T-helper 2 cell (primary cell): ENCODE results near the gene CHADL.
"Not testable (repeated sequence)": the region's sequence is repeated elsewhere in the genome, so short reads cannot be mapped to it uniquely, and the experiment has no call there.

Source experiments
- DNase-seq, 5 experiments: peaks; one replicate each; pipeline versions ENCODE4 v3.0.0 to v3.0.0-alpha.2; 2012 to 2022
- total RNA-seq, 2 donors: gene quantifications; one replicate each; lab custom pipeline; 2026; lab: John Stamatoyannopoulos, UW

Gene CHADL
- total RNA-seq = 1.8 to 4.7 reads per million in 2 donors

GRCh38 chr22:41240377-41241132 lies at the start of gene CHADL:
CHADL (minus strand) TSS chr22:41240931; CDS start chr22:41240881, 50 bp downstream.
- DNase-seq = no peak

- no peak for DNase-seq
These were observed 48.9 kb upstream of the CHADL start for GRCh38 chr22:41289671-41290070.

- no peak for DNase-seq
These were observed 47.7 kb upstream of the CHADL start for GRCh38 chr22:41288245-41288946.

- peak in 3 of 5 experiments; percentile 24 to 69 (median 29) for DNase-seq
These were observed 45.9 kb upstream of the CHADL start for GRCh38 chr22:41286639-41287091.

- peak; percentile 95 to 100 (median 98) for DNase-seq
These were observed 45.3 kb upstream of the CHADL start, which contains the start of gene RANGAP1 for GRCh38 chr22:41285820-41286638. RANGAP1 (minus strand) TSS chr22:41286187; CDS start chr22:41281044, 5,143 bp downstream.

GRCh38 chr22:41285441-41285819 lies 44.7 kb upstream of the CHADL start:
- DNase-seq = peak; percentile 59 to 93 (median 87)

- no peak for DNase-seq
These were observed 43.7 kb upstream of the CHADL start for GRCh38 chr22:41284465-41284864.

- no peak for DNase-seq
These were observed 40.1 kb upstream of the CHADL start for GRCh38 chr22:41280854-41281253.

- no peak for DNase-seq
These were observed 39.3 kb upstream of the CHADL start for GRCh38 chr22:41280065-41280464.

GRCh38 chr22:41274856-41275255 lies 34.1 kb upstream of the CHADL start:
- no peak for DNase-seq

GRCh38 chr22:41273128-41273527 lies 32.4 kb upstream of the CHADL start:
- DNase-seq = no peak

- DNase-seq = no peak
These were observed 31.1 kb upstream of the CHADL start for GRCh38 chr22:41271787-41272186.

- DNase-seq = no peak
These were observed 27.2 kb upstream of the CHADL start for GRCh38 chr22:41267958-41268357.

GRCh38 chr22:41264408-41264941 lies 23.7 kb upstream of the CHADL start:
- DNase-seq = no peak

GRCh38 chr22:41263704-41264103 lies 23.0 kb upstream of the CHADL start:
- no peak for DNase-seq

GRCh38 chr22:41262250-41262765 lies 21.6 kb upstream of the CHADL start:
- DNase-seq = no peak

- DNase-seq = no peak
These were observed 21.0 kb upstream of the CHADL start for GRCh38 chr22:41261541-41262249.

GRCh38 chr22:41260871-41261270 lies 20.1 kb upstream of the CHADL start:
- DNase-seq = no peak

GRCh38 chr22:41259756-41260155 lies 19.0 kb upstream of the CHADL start:
- not testable (repeated sequence) for DNase-seq

- no peak for DNase-seq
These were observed 17.0 kb upstream of the CHADL start for GRCh38 chr22:41257696-41258095.
